ENCODE data around the gene UBE2M. TPM values are rescaled to one million over a fixed set of nuclear protein-coding genes. Genes with fewer than 3 reads are reported as not detected.

UBE2M gene
- polyA plus RNA-seq, 1 donor (not counting 4 experiments of a cell fraction or from before 2014, with no cell fraction given) = 82.6 TPM

- H4K20me1 ChIP-seq (ENCODE audit: control insufficient read depth, extremely low read depth, insufficient read depth, low read length) = no peaks in the 10 kb centered on the region
Observed at GRCh38 chr19:58516246-58516836, 42.1 kb downstream of the UBE2M start.

GRCh38 chr19:58515259-58515658, 43.2 kb downstream of the UBE2M start:
- no peak overlapping the region for H3K4me2 ChIP-seq (ENCODE audit: control insufficient read depth, extremely low read depth, insufficient read depth, low read depth, low read length)
- dilution Hi-C loops (cut with MboI; ENCODE audit: extremely low pct_ligation_motif_present, low sequenced_read_pairs) = no loop called here
- no peak for DNase-seq (ENCODE audit: low read depth, low spot score)
- no peak overlapping the region for H2AFZ ChIP-seq (ENCODE audit: control insufficient read depth, low read length)
- H3K9me1 ChIP-seq (ENCODE audit: control insufficient read depth, extremely low read depth, insufficient read depth, low read length) = no peaks in the 10 kb centered on the region
- no peaks in the 10 kb centered on the region for H4K20me1 ChIP-seq (ENCODE audit: control insufficient read depth, extremely low read depth, insufficient read depth, low read length)
- no peak overlapping the region for H3K27ac ChIP-seq (ENCODE audit: control insufficient read depth, insufficient read depth, low read length)
- FAIRE-seq = no peak
- peaks cover 47% of the 10 kb centered on the region for H3K79me2 ChIP-seq (ENCODE audit: control insufficient read depth, insufficient read depth, low read length)
- no peak overlapping the region for H3K4me3 ChIP-seq (ENCODE audit: control insufficient read depth in 2 of 3, extremely low read depth in 1 of 3, insufficient read depth in 2 of 3, low read depth in 1 of 3, low read length in 3 of 3)
- no peaks in the 10 kb centered on the region for H3K9me3 ChIP-seq (ENCODE audit: control insufficient read depth, low read depth, low read length)
- TF ChIP-seq EZH2 (IDR thresholded peaks at IDR 0.05; ENCODE audit: low read length) = no peak
- TF ChIP-seq, protein P1, sequence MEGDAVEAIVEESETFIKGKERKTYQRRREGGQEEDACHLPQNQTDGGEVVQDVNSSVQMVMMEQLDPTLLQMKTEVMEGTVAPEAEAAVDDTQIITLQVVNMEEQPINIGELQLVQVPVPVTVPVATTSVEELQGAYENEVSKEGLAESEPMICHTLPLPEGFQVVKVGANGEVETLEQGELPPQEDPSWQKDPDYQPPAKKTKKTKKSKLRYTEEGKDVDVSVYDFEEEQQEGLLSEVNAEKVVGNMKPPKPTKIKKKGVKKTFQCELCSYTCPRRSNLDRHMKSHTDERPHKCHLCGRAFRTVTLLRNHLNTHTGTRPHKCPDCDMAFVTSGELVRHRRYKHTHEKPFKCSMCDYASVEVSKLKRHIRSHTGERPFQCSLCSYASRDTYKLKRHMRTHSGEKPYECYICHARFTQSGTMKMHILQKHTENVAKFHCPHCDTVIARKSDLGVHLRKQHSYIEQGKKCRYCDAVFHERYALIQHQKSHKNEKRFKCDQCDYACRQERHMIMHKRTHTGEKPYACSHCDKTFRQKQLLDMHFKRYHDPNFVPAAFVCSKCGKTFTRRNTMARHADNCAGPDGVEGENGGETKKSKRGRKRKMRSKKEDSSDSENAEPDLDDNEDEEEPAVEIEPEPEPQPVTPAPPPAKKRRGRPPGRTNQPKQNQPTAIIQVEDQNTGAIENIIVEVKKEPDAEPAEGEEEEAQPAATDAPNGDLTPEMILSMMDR (optimal IDR thresholded peaks at IDR 0.05 in 1 of 3, IDR thresholded peaks at IDR 0.05 in 1 of 3, conservative IDR thresholded peaks at IDR 0.05 in 1 of 3; ENCODE audit: extremely low read depth in 1 of 3, insufficient read depth in 2 of 3, low read length in 3 of 3) = no peak
- H3K27me3 ChIP-seq (ENCODE audit: control insufficient read depth, extremely low read depth, insufficient read depth, low read length) = no peaks in the 10 kb centered on the region
- no peak overlapping the region for H3K9ac ChIP-seq (ENCODE audit: control insufficient read depth, extremely low read depth, insufficient read depth, low read length)
- peaks cover 16% of the 10 kb centered on the region for H3K4me1 ChIP-seq (ENCODE audit: control insufficient read depth, extremely low read depth, insufficient read depth, low read length)
- H3K36me3 ChIP-seq (ENCODE audit: control insufficient read depth in 2 of 2, extremely low read depth in 1 of 2, insufficient read depth in 2 of 2, low read length in 2 of 2) = peaks cover 5 to 12% of the 10 kb centered on the region in 2 experiments

More at GRCh38 chr19:58516246-58516836, 42.1 kb downstream of the UBE2M start:
- dilution Hi-C loops (cut with MboI; ENCODE audit: extremely low pct_ligation_motif_present, low sequenced_read_pairs) = no loop called here
- Histone ChIP-seq H3K4me1 (ENCODE audit: control insufficient read depth, extremely low read depth, insufficient read depth, low read length) (peaks cover 20% of the 10 kb centered on the region), H3K4me3 (ENCODE audit: control insufficient read depth in 2 of 3, extremely low read depth in 1 of 3, insufficient read depth in 2 of 3, low read depth in 1 of 3, low read length in 3 of 3) (no peak overlapping the region), H3K9ac (ENCODE audit: control insufficient read depth, extremely low read depth, insufficient read depth, low read length) (no peak overlapping the region), H3K4me2 (ENCODE audit: control insufficient read depth, extremely low read depth, insufficient read depth, low read depth, low read length) (no peak overlapping the region), H3K27me3 (ENCODE audit: control insufficient read depth, extremely low read depth, insufficient read depth, low read length) (no peaks in the 10 kb centered on the region), H3K9me3 (ENCODE audit: control insufficient read depth, low read depth, low read length) (no peaks in the 10 kb centered on the region), H3K79me2 (ENCODE audit: control insufficient read depth, insufficient read depth, low read length) (peaks cover 47% of the 10 kb centered on the region), H3K9me1 (ENCODE audit: control insufficient read depth, extremely low read depth, insufficient read depth, low read length) (no peaks in the 10 kb centered on the region), H3K36me3 (ENCODE audit: control insufficient read depth in 2 of 2, extremely low read depth in 1 of 2, insufficient read depth in 2 of 2, low read length in 2 of 2) (peaks cover 5 to 12% of the 10 kb centered on the region in 2 experiments), H3K27ac (ENCODE audit: control insufficient read depth, insufficient read depth, low read length) (no peak overlapping the region), H2AFZ (ENCODE audit: control insufficient read depth, low read length) (no peak overlapping the region)
- DNase-seq (ENCODE audit: low read depth, low spot score) = no peak
- TF ChIP-seq, protein P1 (optimal IDR thresholded peaks at IDR 0.05 in 1 of 3, IDR thresholded peaks at IDR 0.05 in 1 of 3, conservative IDR thresholded peaks at IDR 0.05 in 1 of 3; ENCODE audit: extremely low read depth in 1 of 3, insufficient read depth in 2 of 3, low read length in 3 of 3) = no peak
- TF ChIP-seq EZH2 (IDR thresholded peaks at IDR 0.05; ENCODE audit: low read length) = no peak
- FAIRE-seq = no peak

Data from keratinocyte (primary cell).